Tibial nerve (tissue), 4 donors: ENCODE measurements around the gene VOPP1. TPM values are rescaled to one million over a fixed set of nuclear protein-coding genes. Genes with fewer than 3 reads are reported as not detected.

Experiments used
- DNase-seq, 2 donors: peaks; one replicate each; pipeline ENCODE4 v3.0.0-alpha.2; 2019; ENCODE audit warnings: low spot score in 2 of 2
- H3K27ac ChIP-seq, 4 donors: fragments of 200-600 bp; sonication (generic) in 3 of 4; one replicate each; pipeline ENCODE4 v1.5.1; 2017 to 2019; ENCODE audit warnings: mild to moderate bottlenecking in 1 of 4
- H3K27me3 ChIP-seq, 2 donors: fragments of 200-600 bp; sonication (generic) in 1 of 2; one replicate each; pipeline versions ENCODE4 v1.5.1 to v1.6.0; 2017 to 2019
- H3K36me3 ChIP-seq, 3 donors: fragments of 200-600 bp; sonication (generic); one replicate each; pipeline ENCODE4 v1.5.1; 2018 to 2019
- H3K4me1 ChIP-seq, 4 donors: fragments of 200-600 bp; sonication (generic) in 3 of 4; one replicate each; pipeline ENCODE4 v1.5.1; 2017 to 2019
- H3K4me3 ChIP-seq, 4 donors: fragments of 200-600 bp; sonication (generic) in 3 of 4; one replicate each; pipeline ENCODE4 v1.5.1; 2017 to 2019; ENCODE audit warnings: mild to moderate bottlenecking in 1 of 4, moderate library complexity in 1 of 4
- H3K9me3 ChIP-seq, 4 donors: fragments of 200-600 bp; sonication (generic) in 3 of 4; one replicate each; pipeline ENCODE4 v1.5.1; 2017 to 2019
- EP300 ChIP-seq, 2 donors: sonication (generic); formaldehyde crosslinking; IDR thresholded peaks; one replicate each; pipeline ENCODE4 v1.6.1; 2017; ENCODE audit warnings: antibody characterized with exemption in 2 of 2, mild to moderate bottlenecking in 1 of 2
- POLR2A ChIP-seq, 2 donors: fragments of 450-650 bp; IDR thresholded peaks; one replicate each; pipeline ENCODE4 v1.6.1; 2017; ENCODE audit warnings: antibody characterized with exemption in 2 of 2, mild to moderate bottlenecking in 2 of 2, moderate library complexity in 2 of 2
- WGBS, 2 donors: methylation state at CpG; one replicate each; pipeline ENCODE4 v1.1.5; 2018; 5-methylcytosine and 5-hydroxymethylcytosine counted together
- total RNA-seq, 4 donors: library from RNA; depleted of rRNA; stranded (reverse); fragments of >200 nt; gene quantifications; one replicate each; pipeline ENCODE4 v1.1.0, GENCODE V29; 2016
- TF ChIP-seq, protein P1 (sequence below), 5 experiments: fragments of 200-600 bp in 3 of 5; fragments of 450-650 bp in 2 of 5; sonication (generic) in 3 of 5; IDR thresholded peaks; one replicate each; pipeline ENCODE4 v1.5.1; 2016 to 2019; ENCODE audit warnings: antibody characterized with exemption in 5 of 5, mild to moderate bottlenecking in 3 of 5, moderate library complexity in 2 of 5

VOPP1 gene
- total RNA-seq, 4 donors from 2014 or later, result 49.2 to 58.5 (median 54.8) TPM

DNA sequence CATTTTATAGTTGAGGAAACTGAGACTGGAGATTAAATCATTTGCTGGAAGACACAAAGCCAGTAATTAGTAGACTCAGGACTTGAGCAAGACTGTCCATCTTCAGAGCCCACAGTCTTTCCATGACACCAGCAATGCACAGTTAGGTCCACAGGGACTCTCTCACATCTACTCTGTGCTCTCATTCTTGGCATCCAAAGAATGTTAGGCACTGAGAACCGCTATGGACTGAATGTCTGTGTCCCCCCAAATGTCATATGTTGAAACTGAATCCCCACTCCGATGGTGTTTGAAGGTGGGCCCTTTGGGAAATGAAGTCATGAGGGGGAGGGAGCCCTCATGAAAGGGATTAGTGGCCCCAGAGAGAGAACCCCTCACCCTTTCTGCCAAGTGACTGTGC lies 106.6 kb downstream of the VOPP1 start:
- Histone ChIP-seq H3K4me3 (no peak overlapping the region), H3K4me1 (peaks cover 0 to 8% (median 0%) of the 10 kb centered on the region in 4 donors), H3K36me3 (peaks cover 0 to 65% (median 7%) of the 10 kb centered on the region in 3 donors), H3K9me3 (peaks cover 0 to 20% (median 0%) of the 10 kb centered on the region in 4 donors), H3K27ac (no peak overlapping the region), H3K27me3 (no peaks in the 10 kb centered on the region)
- 83 to 86% methylated on average over 2 of the region's 2 CpGs for WGBS, 2 donors
- TF ChIP-seq POLR2A (IDR thresholded peaks at IDR 0.05) (no peak), EP300 (IDR thresholded peaks at IDR 0.05) (no peak)
- TF ChIP-seq, protein P1, sequence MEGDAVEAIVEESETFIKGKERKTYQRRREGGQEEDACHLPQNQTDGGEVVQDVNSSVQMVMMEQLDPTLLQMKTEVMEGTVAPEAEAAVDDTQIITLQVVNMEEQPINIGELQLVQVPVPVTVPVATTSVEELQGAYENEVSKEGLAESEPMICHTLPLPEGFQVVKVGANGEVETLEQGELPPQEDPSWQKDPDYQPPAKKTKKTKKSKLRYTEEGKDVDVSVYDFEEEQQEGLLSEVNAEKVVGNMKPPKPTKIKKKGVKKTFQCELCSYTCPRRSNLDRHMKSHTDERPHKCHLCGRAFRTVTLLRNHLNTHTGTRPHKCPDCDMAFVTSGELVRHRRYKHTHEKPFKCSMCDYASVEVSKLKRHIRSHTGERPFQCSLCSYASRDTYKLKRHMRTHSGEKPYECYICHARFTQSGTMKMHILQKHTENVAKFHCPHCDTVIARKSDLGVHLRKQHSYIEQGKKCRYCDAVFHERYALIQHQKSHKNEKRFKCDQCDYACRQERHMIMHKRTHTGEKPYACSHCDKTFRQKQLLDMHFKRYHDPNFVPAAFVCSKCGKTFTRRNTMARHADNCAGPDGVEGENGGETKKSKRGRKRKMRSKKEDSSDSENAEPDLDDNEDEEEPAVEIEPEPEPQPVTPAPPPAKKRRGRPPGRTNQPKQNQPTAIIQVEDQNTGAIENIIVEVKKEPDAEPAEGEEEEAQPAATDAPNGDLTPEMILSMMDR (IDR thresholded peaks at IDR 0.05), result no peak
- no peak for DNase-seq

DNA sequence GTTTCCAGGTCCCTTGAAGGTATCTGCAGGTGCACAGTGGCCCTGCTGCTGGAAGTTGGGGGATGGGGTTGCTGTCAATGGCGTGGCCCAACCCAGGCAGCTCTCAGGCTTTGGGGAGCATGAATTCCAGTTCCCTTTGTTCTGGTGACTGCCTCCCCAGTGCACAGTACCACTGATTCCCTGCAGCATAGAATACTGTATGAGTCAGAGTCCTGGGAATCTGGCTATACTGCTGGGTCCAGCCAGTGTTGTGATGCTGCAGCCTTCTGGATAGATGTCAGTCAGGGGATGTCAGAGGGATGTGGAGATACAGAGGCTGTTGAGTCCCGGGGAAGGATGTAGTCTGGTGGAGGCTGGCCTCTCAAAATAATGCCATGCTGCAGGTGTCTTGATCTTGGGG lies 107.9 kb downstream of the VOPP1 start:
- peaks cover 0 to 33% (median 0%) of the 10 kb centered on the region in 4 donors for H3K9me3 ChIP-seq
- TF ChIP-seq POLR2A (IDR thresholded peaks at IDR 0.05) (no peak), EP300 (IDR thresholded peaks at IDR 0.05) (no peak)
- TF ChIP-seq, protein P1 (IDR thresholded peaks at IDR 0.05), result no peak
- peaks cover 0 to under 1% (median 0%) of the 10 kb centered on the region in 4 donors for H3K4me1 ChIP-seq
- no peak overlapping the region for H3K4me3 ChIP-seq
- peaks cover 0 to 53% (median 7%) of the 10 kb centered on the region in 3 donors for H3K36me3 ChIP-seq
- H3K27me3 ChIP-seq, result no peaks in the 10 kb centered on the region
- no peak overlapping the region for H3K27ac ChIP-seq
- no peak for DNase-seq
- WGBS, 2 donors, result 88 to 93% methylated on average over 1 to 2 of the region's 2 CpGs

DNA sequence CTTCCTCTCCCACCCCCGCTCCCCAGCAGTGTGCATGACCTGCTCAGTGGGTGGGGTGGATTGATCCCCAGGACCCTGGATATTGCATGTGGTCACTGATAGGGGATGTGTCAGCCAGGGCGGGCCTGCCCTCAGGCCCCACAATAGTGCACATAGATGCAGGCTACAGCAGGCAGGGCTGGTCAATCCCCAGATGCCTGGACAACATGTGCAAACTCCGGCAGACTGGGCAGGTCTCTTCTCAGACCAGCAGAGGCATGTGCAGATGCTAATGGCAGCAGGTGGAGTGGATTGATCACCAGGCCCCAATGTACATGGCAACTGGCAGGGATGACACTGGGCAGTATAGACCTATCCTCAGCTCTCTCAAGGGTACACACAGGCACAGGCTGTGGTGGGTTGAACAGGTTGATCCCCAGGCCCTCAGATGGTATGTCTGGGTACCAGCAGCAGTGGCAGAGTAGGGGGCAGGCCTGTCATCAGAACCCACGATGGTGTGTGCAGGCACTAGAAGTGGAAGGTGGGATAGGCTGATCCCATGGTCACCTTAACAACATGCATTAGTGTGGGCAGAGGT lies 108.5 kb downstream of the VOPP1 start:
- DNase-seq, result no peak
- 91 to 94% methylated on average over 3 to 4 of the region's 4 CpGs for WGBS, 2 donors
- TF ChIP-seq EP300 (IDR thresholded peaks at IDR 0.05) (no peak), POLR2A (IDR thresholded peaks at IDR 0.05) (no peak)
- TF ChIP-seq, protein P1 (IDR thresholded peaks at IDR 0.05), result no peak
- no peak overlapping the region for H3K27ac ChIP-seq
- H3K9me3 ChIP-seq, result peaks cover 0 to 39% (median 0%) of the 10 kb centered on the region in 4 donors
- no peaks in the 10 kb centered on the region for H3K27me3 ChIP-seq
- no peaks in the 10 kb centered on the region for H3K4me1 ChIP-seq
- peaks cover 0 to 50% (median 7%) of the 10 kb centered on the region in 3 donors for H3K36me3 ChIP-seq
- H3K4me3 ChIP-seq, result no peak overlapping the region

DNA sequence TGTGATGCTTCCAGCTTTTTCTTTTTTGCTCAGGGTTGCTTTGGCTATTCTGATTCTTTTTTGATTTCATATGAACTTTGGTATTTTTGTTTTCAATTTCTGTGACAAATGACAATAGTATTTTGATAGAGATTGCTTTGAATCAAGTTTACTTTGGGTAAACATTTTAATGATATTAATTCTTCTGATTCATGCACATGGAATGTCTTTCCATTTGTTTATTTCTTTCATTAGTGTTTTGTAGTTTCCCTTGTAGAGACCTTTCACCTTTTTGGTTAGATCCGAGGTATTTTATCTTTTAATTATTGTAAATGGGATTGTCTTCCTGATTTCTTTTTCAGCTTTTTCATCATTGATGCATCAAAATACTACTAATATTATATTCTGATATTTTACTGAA lies 114.0 kb downstream of the VOPP1 start:
- Histone ChIP-seq H3K27ac (no peak overlapping the region), H3K4me1 (no peaks in the 10 kb centered on the region), H3K27me3 (no peaks in the 10 kb centered on the region), H3K36me3 (no peaks in the 10 kb centered on the region), H3K4me3 (no peak overlapping the region), H3K9me3 (peaks cover 0 to 77% (median 2%) of the 10 kb centered on the region in 4 donors)
- 40 to 61% methylated on average over 1 of the region's 1 CpG for WGBS, 2 donors
- no peak for TF ChIP-seq POLR2A (IDR thresholded peaks at IDR 0.05)
- TF ChIP-seq EP300 (IDR thresholded peaks at IDR 0.05), result no peak
- TF ChIP-seq, protein P1 (IDR thresholded peaks at IDR 0.05), result no peak
- DNase-seq, result no peak

DNA sequence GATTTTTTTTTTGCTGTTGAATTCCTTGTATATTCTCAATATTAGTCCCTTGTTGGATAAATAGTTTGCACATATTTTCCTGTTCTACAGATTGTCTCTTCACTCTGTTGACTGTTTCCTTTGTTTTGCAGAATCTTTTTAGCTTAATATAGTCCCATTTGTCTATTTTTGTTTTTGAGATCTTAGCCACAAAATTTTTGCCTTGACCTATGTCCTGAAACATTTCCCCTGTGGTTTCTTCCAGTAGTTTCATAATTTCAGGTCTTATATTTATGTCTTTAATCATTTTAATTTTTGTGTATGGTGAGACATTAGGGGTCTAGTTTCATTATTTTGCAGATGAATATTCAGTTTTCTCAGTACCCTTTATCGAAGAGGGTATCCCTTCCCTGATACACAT lies 114.5 kb downstream of the VOPP1 start:
- H3K27ac ChIP-seq, result no peak overlapping the region
- H3K9me3 ChIP-seq, result peaks cover 0 to 76% (median 2%) of the 10 kb centered on the region in 4 donors
- no peaks in the 10 kb centered on the region for H3K36me3 ChIP-seq

More for the DNA sequence above, 114.5 kb downstream of the VOPP1 start:
- H3K4me3 ChIP-seq, result no peak overlapping the region
- no peaks in the 10 kb centered on the region for H3K4me1 ChIP-seq
- DNase-seq, result no peak
- 95 to 100% methylated on average over 1 of the region's 1 CpG for WGBS, 2 donors
- TF ChIP-seq EP300 (IDR thresholded peaks at IDR 0.05) (no peak), POLR2A (IDR thresholded peaks at IDR 0.05) (no peak)
- TF ChIP-seq, protein P1 (IDR thresholded peaks at IDR 0.05), result no peak
- no peaks in the 10 kb centered on the region for H3K27me3 ChIP-seq
